ENCODE results near the gene UBE4B. TPM values are rescaled to one million over a fixed set of nuclear protein-coding genes. Genes with fewer than 3 reads are reported as not detected.

The UBE4B gene
- total and polyA plus RNA-seq, 8 donors, result 38.0 to 54.1 (median 48.3) TPM

DNA sequence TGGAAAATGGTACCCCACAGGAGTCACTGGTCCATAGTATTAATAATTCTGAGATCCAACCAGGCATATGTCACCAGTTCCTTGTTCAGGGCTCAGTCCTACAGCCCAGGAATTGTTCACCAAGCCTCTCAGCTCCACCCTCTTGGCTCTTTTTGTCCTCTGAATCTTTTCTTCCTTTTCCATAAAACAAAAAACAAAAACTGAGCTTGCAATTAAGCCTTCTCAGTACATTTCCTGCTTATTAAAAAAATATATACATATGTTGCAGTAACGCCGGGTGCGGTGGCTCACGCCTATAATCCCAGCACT, 154.2 kb downstream of the UBE4B start:
- no peaks in the 10 kb centered on the region for H3K36me3 ChIP-seq
- TF ChIP-seq, protein P1, sequence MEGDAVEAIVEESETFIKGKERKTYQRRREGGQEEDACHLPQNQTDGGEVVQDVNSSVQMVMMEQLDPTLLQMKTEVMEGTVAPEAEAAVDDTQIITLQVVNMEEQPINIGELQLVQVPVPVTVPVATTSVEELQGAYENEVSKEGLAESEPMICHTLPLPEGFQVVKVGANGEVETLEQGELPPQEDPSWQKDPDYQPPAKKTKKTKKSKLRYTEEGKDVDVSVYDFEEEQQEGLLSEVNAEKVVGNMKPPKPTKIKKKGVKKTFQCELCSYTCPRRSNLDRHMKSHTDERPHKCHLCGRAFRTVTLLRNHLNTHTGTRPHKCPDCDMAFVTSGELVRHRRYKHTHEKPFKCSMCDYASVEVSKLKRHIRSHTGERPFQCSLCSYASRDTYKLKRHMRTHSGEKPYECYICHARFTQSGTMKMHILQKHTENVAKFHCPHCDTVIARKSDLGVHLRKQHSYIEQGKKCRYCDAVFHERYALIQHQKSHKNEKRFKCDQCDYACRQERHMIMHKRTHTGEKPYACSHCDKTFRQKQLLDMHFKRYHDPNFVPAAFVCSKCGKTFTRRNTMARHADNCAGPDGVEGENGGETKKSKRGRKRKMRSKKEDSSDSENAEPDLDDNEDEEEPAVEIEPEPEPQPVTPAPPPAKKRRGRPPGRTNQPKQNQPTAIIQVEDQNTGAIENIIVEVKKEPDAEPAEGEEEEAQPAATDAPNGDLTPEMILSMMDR (IDR thresholded peaks at IDR 0.05), result no peak
- intact Hi-C loops (cut with DNase I), result no loop called here

DNA sequence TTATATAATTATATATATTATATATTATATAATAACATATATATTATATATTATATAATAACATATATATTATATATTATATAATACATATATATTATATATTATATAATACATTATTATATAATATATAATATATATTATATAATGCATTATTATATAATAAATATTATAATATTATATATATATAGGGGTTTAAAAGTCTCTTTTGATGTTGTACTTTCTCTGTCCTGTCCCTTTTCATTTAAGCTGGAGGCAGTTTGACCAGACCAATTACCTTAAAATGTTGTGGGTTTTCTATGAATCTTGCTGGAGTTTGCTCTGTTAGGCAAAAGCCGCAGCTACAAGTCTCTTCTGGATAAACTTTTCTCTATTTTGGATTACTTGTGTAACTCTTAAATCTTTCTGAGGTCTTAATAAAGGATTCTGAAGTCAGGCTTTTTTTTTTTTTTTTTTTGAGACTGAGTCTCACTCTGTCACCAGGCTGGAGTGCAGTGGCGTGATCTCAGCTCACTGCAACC, 155.4 kb downstream of the UBE4B start:
- H3K9me3 ChIP-seq, result no peaks in the 10 kb centered on the region
- H3K36me3 ChIP-seq, result no peaks in the 10 kb centered on the region
- no peak for ATAC-seq
- TF ChIP-seq, protein P1 (IDR thresholded peaks at IDR 0.05), result no peak
- no peaks in the 10 kb centered on the region for H3K4me1 ChIP-seq
- H3K4me3 ChIP-seq, result no peak overlapping the region
- intact Hi-C loops (cut with DNase I), result no loop called here
- no peak for DNase-seq
- no peak overlapping the region for H3K27ac ChIP-seq
- H3K27me3 ChIP-seq, result no peaks in the 10 kb centered on the region

More for the DNA sequence above, 154.2 kb downstream of the UBE4B start:
- H3K27ac ChIP-seq, result no peak overlapping the region
- H3K9me3 ChIP-seq, result no peaks in the 10 kb centered on the region
- no peaks in the 10 kb centered on the region for H3K27me3 ChIP-seq
- ATAC-seq, result no peak
- no peak overlapping the region for H3K4me3 ChIP-seq
- no peak for DNase-seq
- no peaks in the 10 kb centered on the region for H3K4me1 ChIP-seq

DNA sequence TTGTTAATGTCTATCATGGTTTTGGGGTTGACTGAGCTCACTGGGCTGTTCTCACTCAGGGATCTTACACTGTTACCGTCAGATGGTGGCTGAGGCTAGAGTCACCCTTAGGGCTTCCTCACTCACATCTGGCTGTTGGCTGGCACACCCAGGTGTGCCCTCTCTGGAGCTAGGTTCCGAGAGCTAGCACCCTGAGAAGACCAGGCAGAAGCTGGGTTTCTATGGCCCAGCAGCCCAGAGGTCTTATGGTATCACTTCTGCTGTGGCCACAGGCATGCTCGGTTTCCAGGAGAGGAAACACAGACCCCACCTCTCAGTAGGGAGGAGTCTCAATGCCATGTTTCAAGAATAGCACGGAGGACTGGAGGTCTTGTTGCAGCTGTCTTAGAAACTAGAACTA, 156.9 kb downstream of the UBE4B start:
- H3K4me1 ChIP-seq, result no peaks in the 10 kb centered on the region
- DNase-seq (no peak), ATAC-seq (no peak)
- no peak overlapping the region for H3K27ac ChIP-seq
- TF ChIP-seq, protein P1 (IDR thresholded peaks at IDR 0.05), result no peak
- intact Hi-C loops (cut with DNase I), result no loop called here
- H3K27me3 ChIP-seq, result no peaks in the 10 kb centered on the region
- H3K36me3 ChIP-seq, result no peaks in the 10 kb centered on the region
- H3K9me3 ChIP-seq, result no peaks in the 10 kb centered on the region
- H3K4me3 ChIP-seq, result no peak overlapping the region

DNA sequence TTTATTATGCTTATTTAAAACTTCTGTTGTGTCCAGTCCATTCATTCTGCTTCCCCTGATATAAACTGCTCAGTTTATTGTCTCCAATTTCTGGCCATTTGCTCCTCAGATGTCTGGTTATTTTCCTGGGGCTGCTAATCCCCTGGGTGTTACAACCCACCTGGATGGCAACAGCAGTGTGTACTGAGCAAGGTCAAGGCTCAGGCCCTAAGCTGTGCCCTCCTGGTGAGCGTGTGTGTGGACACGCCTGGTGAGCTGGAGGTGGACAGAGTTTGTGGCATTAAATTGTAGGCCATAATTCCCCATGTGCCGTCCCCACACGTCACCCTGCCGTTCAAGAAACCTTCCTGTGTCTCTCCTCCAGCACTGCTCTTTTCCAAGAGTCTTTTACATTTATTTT, 159.5 kb downstream of the UBE4B start:
- Histone ChIP-seq H3K9me3 (no peaks in the 10 kb centered on the region), H3K27me3 (no peaks in the 10 kb centered on the region), H3K4me1 (no peaks in the 10 kb centered on the region), H3K4me3 (no peak overlapping the region), H3K27ac (no peak overlapping the region), H3K36me3 (no peaks in the 10 kb centered on the region)
- ATAC-seq, result no peak
- TF ChIP-seq, protein P1 (IDR thresholded peaks at IDR 0.05), result no peak
- intact Hi-C loops (cut with DNase I), result no loop called here
- DNase-seq, result no peak

DNA sequence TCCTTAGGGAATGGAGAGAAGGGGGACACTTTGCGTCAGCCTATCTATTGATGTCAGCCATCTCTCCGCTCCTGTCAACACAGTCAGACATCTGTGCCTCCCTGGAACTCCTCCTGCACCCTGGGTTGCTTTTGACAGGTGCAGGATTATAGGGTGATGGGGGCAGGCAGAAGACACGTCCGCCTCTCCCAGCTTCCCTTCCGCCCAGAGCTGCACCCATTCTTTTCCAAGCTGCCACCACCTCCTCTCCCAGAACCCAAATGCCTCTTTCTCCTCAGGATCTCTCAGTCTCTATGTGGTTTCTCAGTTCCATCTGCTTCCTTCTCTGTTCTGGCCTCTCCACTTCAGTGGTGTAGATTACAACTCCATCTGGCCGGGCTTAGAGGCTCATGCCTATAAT, 160.5 kb downstream of the UBE4B start:
- no peak for ATAC-seq
- no peak overlapping the region for H3K4me3 ChIP-seq

More for the DNA sequence above, 160.5 kb downstream of the UBE4B start:
- Histone ChIP-seq H3K36me3 (no peaks in the 10 kb centered on the region), H3K9me3 (no peaks in the 10 kb centered on the region), H3K27me3 (no peaks in the 10 kb centered on the region), H3K4me1 (no peaks in the 10 kb centered on the region), H3K27ac (no peak overlapping the region)
- intact Hi-C loops (cut with DNase I), result no loop called here
- DNase-seq, result no peak
- TF ChIP-seq, protein P1 (IDR thresholded peaks at IDR 0.05), result no peak
